Esophagus muscularis mucosa (tissue), 4 donors: ENCODE results near the gene DNAJB4. TPM values are rescaled to one million over a fixed set of nuclear protein-coding genes. Genes with fewer than 3 reads are reported as not detected.

Source experiments
- DNase-seq: peaks from one replicate; pipeline ENCODE4 v3.0.0-alpha.2; 2017; ENCODE audit errors: extremely low spot score
- H3K27ac ChIP-seq, 4 donors: fragments of 200-600 bp; sonication (generic); replicated peaks in 1 of 4; 1 replicate in 3 of 4; 2 replicates in 1 of 4; pipeline ENCODE4 v1.5.1; 2016 to 2019; ENCODE audit warnings: mild to moderate bottlenecking in 1 of 4
- H3K27me3 ChIP-seq, 4 donors: fragments of 200-600 bp; sonication (generic); one replicate each; pipeline versions ENCODE4 v1.5.1 to v1.6.0; 2016 to 2019
- H3K36me3 ChIP-seq, 4 donors: fragments of 200-600 bp; sonication (generic); one replicate each; pipeline ENCODE4 v1.5.1; 2016 to 2019
- H3K4me1 ChIP-seq, 4 donors: fragments of 200-600 bp; sonication (generic); one replicate each; pipeline ENCODE4 v1.5.1; 2016 to 2019
- H3K4me3 ChIP-seq, 4 donors: fragments of 200-600 bp; sonication (generic); 1 replicate in 2 of 4; 2 replicates in 2 of 4; pipeline ENCODE4 v1.5.1; 2016 to 2019; ENCODE audit warnings: mild to moderate bottlenecking in 4 of 4, moderate library complexity in 1 of 4
- H3K9me3 ChIP-seq, 4 donors: fragments of 200-600 bp; sonication (generic); 1 replicate in 3 of 4; 2 replicates in 1 of 4; pipeline ENCODE4 v1.5.1; 2016 to 2019
- EP300 ChIP-seq: sonication (generic); formaldehyde crosslinking; IDR thresholded peaks from one replicate; pipeline ENCODE4 v1.6.1; 2017; ENCODE audit warnings: antibody characterized with exemption
- POLR2A ChIP-seq: fragments of 450-650 bp; IDR thresholded peaks from one replicate; pipeline ENCODE4 v1.6.1; 2017; ENCODE audit warnings: antibody characterized with exemption, moderate library complexity, mild to moderate bottlenecking, low read depth
- POLR2AphosphoS5 ChIP-seq, 2 donors: sonication (generic); formaldehyde crosslinking; IDR thresholded peaks; one replicate each; pipeline ENCODE4 v1.6.1; 2017; ENCODE audit warnings: antibody characterized with exemption in 2 of 2
- WGBS: methylation state at CpG from one replicate; pipeline ENCODE4 v1.1.5; 2018; 5-methylcytosine and 5-hydroxymethylcytosine counted together
- intact Hi-C: fragments of 100-400 bp; cut with DNase I; formaldehyde crosslinking; loops from one replicate; pipeline ENCODE4 v1.15.1; 2023
- total RNA-seq, 4 donors: library from RNA; depleted of rRNA; stranded (reverse); fragments of >200 nt; gene quantifications; one replicate each; pipeline versions ENCODE4 v1.1.0 to v1.2.1, GENCODE V29; 2016
- TF ChIP-seq, protein P1 (sequence below), 3 experiments: fragments of 200-600 bp in 2 of 3; fragments of 450-650 bp in 1 of 3; sonication (generic) in 2 of 3; IDR thresholded peaks; one replicate each; pipeline ENCODE4 v1.5.1; 2017 to 2019; ENCODE audit warnings: antibody characterized with exemption in 3 of 3, mild to moderate bottlenecking in 2 of 3, moderate library complexity in 1 of 3

The DNAJB4 gene
- total RNA-seq, 4 donors from 2014 or later = 62.6 to 79.7 (median 70.4) TPM

GRCh38 chr1:78047106-78047505 is 42.4 kb downstream of the DNAJB4 start:
- WGBS = 56% methylated on average over 5 of the region's 5 CpGs
- TF ChIP-seq, protein P1, sequence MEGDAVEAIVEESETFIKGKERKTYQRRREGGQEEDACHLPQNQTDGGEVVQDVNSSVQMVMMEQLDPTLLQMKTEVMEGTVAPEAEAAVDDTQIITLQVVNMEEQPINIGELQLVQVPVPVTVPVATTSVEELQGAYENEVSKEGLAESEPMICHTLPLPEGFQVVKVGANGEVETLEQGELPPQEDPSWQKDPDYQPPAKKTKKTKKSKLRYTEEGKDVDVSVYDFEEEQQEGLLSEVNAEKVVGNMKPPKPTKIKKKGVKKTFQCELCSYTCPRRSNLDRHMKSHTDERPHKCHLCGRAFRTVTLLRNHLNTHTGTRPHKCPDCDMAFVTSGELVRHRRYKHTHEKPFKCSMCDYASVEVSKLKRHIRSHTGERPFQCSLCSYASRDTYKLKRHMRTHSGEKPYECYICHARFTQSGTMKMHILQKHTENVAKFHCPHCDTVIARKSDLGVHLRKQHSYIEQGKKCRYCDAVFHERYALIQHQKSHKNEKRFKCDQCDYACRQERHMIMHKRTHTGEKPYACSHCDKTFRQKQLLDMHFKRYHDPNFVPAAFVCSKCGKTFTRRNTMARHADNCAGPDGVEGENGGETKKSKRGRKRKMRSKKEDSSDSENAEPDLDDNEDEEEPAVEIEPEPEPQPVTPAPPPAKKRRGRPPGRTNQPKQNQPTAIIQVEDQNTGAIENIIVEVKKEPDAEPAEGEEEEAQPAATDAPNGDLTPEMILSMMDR (IDR thresholded peaks at IDR 0.05) = peak in 2 of 3 experiments; percentile 19 to 21
- TF ChIP-seq POLR2AphosphoS5 (IDR thresholded peaks at IDR 0.05) = peak; percentile 12 to 17
- no peak for TF ChIP-seq EP300
- no peak for TF ChIP-seq POLR2A
- H3K9me3 ChIP-seq = no peaks in the 10 kb centered on the region
- peaks cover 10 to 65% (median 54%) of the 10 kb centered on the region in 4 donors for H3K4me1 ChIP-seq
- no peak for DNase-seq
- peak overlapping the region; percentile 72 to 79 (median 76) for H3K4me3 ChIP-seq
- H3K27ac ChIP-seq = peak overlapping the region; percentile 79 to 88 (median 86)
- intact Hi-C loops = loop anchor here (2.0 to 5.0 kb wide), 2 partner anchors 40 to 68 kb away; partner anchors contain the start of gene FUBP1
- H3K27me3 ChIP-seq = no peaks in the 10 kb centered on the region
- H3K36me3 ChIP-seq = no peaks in the 10 kb centered on the region

DNA sequence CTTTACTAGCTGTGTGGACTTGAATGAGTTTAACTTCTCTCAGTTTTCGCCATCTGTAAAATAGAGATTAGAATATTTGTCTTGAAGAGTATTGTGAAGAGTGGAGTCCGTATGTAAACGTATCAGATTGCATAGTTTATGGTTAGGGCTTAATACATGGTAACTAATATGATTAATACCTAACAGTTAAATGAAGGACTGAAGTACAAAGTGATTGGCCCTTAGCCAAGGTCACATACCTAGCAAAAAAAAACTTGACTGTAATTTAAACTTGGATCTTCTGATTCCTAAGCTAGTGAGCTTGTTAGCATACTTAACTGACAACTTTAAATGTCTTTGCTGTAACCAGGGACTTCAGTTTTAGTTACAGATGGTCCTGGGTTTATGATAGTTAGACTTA is 42.9 kb downstream of the DNAJB4 start:
- TF ChIP-seq, protein P1 (IDR thresholded peaks at IDR 0.05) = no peak
- TF ChIP-seq POLR2A = no peak
- TF ChIP-seq POLR2AphosphoS5 (IDR thresholded peaks at IDR 0.05) = no peak
- TF ChIP-seq EP300 = no peak
- no peaks in the 10 kb centered on the region for H3K36me3 ChIP-seq
- WGBS = 59% methylated on average over 3 of the region's 3 CpGs
- H3K4me3 ChIP-seq = peak overlapping the region; percentile 3 to 79 (median 76)
- peak overlapping the region; percentile 79 to 88 (median 86) for H3K27ac ChIP-seq
- H3K4me1 ChIP-seq = peaks cover 12 to 65% (median 55%) of the 10 kb centered on the region in 4 donors
- DNase-seq = no peak
- H3K9me3 ChIP-seq = no peaks in the 10 kb centered on the region
- intact Hi-C loops = loop anchor here (2.0 to 5.0 kb wide), 2 partner anchors 40 to 69 kb away; partner anchors contain the start of gene FUBP1
- H3K27me3 ChIP-seq = no peaks in the 10 kb centered on the region

- TF ChIP-seq, protein P1 (IDR thresholded peaks at IDR 0.05) = no peak
- TF ChIP-seq POLR2AphosphoS5 (IDR thresholded peaks at IDR 0.05) (no peak), EP300 (no peak), POLR2A (no peak)
- no peaks in the 10 kb centered on the region for H3K9me3 ChIP-seq
- H3K27me3 ChIP-seq = no peaks in the 10 kb centered on the region
- H3K4me1 ChIP-seq = peaks cover 18 to 68% (median 60%) of the 10 kb centered on the region in 4 donors
- no peak overlapping the region for H3K4me3 ChIP-seq
- intact Hi-C loops = loop anchor here (5.0 kb wide), 1 partner anchor 41 kb away; no protein-coding TSS in a partner anchor
- no peaks in the 10 kb centered on the region for H3K36me3 ChIP-seq
- 86% methylated on average over 3 of the region's 3 CpGs for WGBS
- peak overlapping the region in 3 of 4 donors; percentile 86 to 88 (median 87) for H3K27ac ChIP-seq
- no peak for DNase-seq
Observed at GRCh38 chr1:78048446-78048845, 43.7 kb downstream of the DNAJB4 start.

DNA sequence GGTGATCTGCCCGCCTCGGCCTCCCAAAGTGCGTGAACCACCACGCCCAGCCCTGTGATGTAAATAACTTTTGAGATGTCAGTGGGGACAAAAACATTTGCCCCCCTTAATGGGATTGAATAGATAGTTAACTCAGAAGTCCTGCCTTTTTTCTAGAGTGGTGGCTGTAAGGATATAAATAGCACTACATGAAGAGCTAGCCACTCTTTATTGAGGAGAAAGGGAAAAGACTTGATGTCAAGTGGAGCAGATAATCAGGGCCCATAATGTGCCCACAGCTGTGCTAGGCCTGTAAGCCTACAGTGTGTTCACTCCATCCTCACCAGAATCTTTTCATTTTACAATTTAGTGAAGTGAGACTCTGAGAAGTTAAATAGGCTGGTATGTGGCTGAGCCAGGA is 44.7 kb downstream of the DNAJB4 start:
- no peaks in the 10 kb centered on the region for H3K27me3 ChIP-seq
- peak overlapping the region in 1 of 4 donors; percentile 14 for H3K27ac ChIP-seq
- TF ChIP-seq POLR2A (no peak), POLR2AphosphoS5 (IDR thresholded peaks at IDR 0.05) (no peak)
- TF ChIP-seq, protein P1 (IDR thresholded peaks at IDR 0.05) = no peak
- intact Hi-C loops = loop anchor here (5.0 kb wide), 1 partner anchor 42 kb away; no protein-coding TSS in a partner anchor
- no peak overlapping the region for H3K4me3 ChIP-seq
- DNase-seq = no peak
- H3K4me1 ChIP-seq = peaks cover 18 to 59% (median 51%) of the 10 kb centered on the region in 4 donors
- no peaks in the 10 kb centered on the region for H3K9me3 ChIP-seq
- 100% methylated on average over 4 of the region's 4 CpGs for WGBS
- no peaks in the 10 kb centered on the region for H3K36me3 ChIP-seq

- TF ChIP-seq, protein P1 (IDR thresholded peaks at IDR 0.05) = no peak
- no peak for TF ChIP-seq EP300
- no peak for TF ChIP-seq POLR2AphosphoS5 (IDR thresholded peaks at IDR 0.05)
- TF ChIP-seq POLR2A = no peak
- Histone ChIP-seq H3K36me3 (no peaks in the 10 kb centered on the region), H3K27ac (no peak overlapping the region), H3K4me1 (peaks cover 18 to 59% (median 41%) of the 10 kb centered on the region in 4 donors), H3K9me3 (no peaks in the 10 kb centered on the region), H3K27me3 (no peaks in the 10 kb centered on the region), H3K4me3 (no peak overlapping the region)
- intact Hi-C loops = no loop called here
- no peak for DNase-seq
- WGBS = 96% methylated on average over 2 of the region's 2 CpGs
Observed at GRCh38 chr1:78051005-78051404, 46.3 kb downstream of the DNAJB4 start.
